Measurements from ENCODE around the gene CNNM1.

The CNNM1 gene

GRCh38 chr10:99372546-99373271, 43.6 kb downstream of the CNNM1 start:
- no peak for DNase-seq (ENCODE audit: low read depth in 2 of 2)

GRCh38 chr10:99374526-99374925, 45.4 kb downstream of the CNNM1 start:
- DNase-seq (ENCODE audit: low read depth in 2 of 2) = no peak

DNA sequence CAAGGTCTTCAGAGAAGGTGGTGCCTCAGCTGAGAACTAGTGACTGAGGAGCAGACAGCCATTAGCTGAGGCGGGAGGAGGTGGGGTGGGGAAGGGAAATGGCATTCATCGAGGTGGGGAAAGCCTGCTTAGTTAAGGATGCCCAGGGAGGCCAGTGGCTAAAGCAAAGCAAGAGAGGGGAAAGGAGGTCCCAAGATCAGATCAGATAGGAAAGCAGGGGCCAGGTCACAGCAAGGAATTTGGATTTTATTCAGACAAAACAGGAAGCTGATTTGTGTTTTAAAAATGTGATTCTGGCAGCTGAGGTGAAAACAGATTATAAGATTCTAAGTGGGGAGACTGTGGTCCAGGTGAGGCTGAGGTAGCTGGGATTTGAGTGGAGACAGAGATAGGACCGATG, 45.8 kb downstream of the CNNM1 start:
- DNase-seq (ENCODE audit: low read depth in 2 of 2) = no peak

DNA sequence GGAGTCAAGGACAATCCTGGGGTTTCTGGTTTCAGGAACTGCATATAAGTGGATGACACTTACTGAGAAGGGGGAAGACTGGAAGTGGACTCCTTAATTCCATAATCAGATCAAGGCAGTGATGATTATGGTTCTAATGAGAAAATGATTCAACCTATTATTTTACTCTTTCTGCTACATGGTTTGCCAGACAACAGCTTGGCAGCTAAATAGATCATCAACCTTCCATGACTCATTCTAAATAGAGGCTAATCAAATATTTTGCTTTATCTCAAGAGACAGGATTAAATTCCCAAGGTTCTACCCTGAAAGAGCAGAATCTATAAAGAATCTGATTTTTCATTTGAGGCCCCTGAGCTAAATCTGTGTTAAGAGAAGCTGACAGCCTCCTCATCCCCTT, 46.3 kb downstream of the CNNM1 start:
- no peak for DNase-seq (ENCODE audit: low read depth in 2 of 2)

DNA sequence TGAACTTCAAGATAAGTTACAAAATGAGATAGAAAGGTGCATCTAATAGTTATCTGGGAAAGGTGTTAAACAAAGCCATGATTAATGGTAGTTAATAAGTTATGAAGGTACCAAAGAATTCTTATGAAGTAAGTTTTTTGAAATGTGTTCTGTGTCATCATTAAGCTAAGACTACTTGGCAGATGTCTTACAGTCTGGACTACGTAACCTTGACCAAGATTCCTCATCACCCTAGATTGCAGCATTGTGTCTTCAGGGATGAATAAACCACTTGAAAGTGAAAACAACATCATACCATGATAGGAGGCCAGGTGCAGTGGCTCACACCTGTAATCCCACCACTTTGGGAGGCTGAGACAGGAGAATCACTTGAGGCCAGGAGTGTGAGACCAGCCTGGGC, 53.0 kb downstream of the CNNM1 start:
- DNase-seq (ENCODE audit: low read depth in 2 of 2) = no peak

- DNase-seq (ENCODE audit: low read depth in 2 of 2) = no peak
These were observed 57.9 kb downstream of the CNNM1 start for GRCh38 chr10:99387071-99387470.

DNA sequence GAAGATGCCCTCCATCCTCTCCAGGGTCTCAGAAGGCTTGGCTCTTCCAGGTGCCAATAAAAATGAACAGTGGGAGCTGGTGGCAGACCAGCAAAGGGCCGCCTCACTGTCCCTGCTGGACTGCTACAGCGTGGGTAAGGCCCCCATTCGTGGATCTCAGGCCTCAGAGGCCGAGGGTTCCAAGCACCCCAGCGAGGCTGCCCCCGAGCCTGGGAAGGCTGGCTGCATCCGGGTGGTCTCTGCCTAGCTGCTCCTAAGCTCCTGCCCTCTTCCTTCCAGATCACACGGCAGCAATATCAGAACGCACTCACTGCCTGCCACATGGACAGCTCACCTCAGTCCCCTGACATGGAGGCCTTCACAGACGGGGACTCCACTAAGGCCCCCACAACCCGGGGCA, 58.4 kb downstream of the CNNM1 start:
- no peak for DNase-seq (ENCODE audit: low read depth in 2 of 2)

GRCh38 chr10:99389729-99390480, 60.7 kb downstream of the CNNM1 start:
- no peak for DNase-seq (ENCODE audit: low read depth in 2 of 2)

DNA sequence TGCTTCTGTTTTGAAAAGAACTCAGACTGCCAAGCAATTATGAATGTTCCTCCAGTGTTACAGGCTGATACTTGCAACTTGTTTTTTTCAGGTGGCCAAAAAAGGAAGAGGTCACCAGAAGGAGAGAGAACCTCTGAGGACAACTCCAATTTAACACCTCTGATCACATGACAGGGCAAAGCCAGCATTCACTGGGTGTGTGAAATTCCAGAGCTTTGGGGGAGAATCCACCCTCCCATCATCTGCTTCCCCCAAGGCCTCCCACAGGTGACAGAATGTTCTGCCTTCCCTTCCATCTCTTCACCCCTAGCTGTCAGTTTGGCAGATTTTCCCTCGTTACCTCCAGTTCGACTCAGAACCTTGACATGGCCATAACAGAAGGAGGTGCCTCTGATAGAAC, 62.2 kb downstream of the CNNM1 start:
- no peak for DNase-seq (ENCODE audit: low read depth in 2 of 2)

GRCh38 chr10:99393036-99393435, 63.9 kb downstream of the CNNM1 start:
- no peak for DNase-seq (ENCODE audit: low read depth in 2 of 2)

- no peak for DNase-seq (ENCODE audit: low read depth in 2 of 2)
These were observed 64.5 kb downstream of the CNNM1 start for GRCh38 chr10:99393683-99394082.

DNA sequence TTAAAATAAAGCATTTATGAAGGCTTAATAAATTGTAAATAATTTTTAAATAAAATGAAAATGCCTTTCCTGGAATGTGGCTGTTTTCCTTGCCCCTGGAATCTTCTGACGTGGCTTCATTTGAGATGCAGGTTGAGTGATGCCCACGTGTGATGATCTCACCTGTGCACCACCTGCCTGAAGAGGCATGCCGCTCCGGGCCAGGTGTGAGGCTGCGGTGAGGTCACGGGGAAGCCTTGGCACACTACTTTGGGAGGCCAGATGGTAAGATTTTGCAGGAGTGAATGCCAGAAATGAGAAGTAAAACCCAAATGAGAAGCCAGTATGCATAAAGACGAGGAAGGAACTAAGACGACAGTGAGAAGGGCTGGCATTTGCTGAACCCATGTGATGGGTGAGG, 65.1 kb downstream of the CNNM1 start:
- no peak for DNase-seq (ENCODE audit: low read depth in 2 of 2)

DNA sequence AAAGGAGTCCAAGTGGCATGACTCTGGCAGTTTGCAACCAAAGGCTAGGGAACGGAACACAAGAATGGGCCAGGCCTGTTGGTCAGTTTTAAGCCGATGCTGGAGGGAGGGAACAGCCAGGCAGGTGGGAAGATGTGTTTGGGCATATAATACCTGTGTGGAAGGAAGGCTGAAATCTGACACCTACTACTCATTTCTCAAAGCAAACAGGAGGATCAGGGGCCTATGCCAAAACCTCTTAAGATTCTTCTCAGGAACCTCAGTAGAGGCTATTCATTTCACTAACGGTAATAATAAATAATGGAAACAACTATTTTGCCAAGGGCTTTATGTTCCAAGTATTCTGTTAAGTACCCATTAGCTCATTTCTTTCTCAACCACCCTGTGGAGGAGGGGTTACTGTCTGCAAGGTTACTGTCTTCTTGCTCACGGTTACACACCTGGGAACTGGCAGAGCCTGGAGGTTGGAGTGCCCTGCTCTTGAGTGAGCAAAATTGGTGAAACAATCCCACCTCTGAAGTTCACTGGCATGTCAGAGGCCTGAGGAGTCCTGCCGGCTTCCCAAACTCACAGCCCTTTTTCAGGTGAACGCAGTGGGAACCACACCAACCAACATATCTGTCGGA, 65.7 kb downstream of the CNNM1 start:
- DNase-seq (ENCODE audit: low read depth in 2 of 2) = no peak

- DNase-seq (ENCODE audit: low read depth in 2 of 2) = no peak
These were observed 66.7 kb downstream of the CNNM1 start for GRCh38 chr10:99395750-99396445.

- no peak for DNase-seq (ENCODE audit: low read depth in 2 of 2)
These were observed 67.3 kb downstream of the CNNM1 start for GRCh38 chr10:99396471-99396870.

DNA sequence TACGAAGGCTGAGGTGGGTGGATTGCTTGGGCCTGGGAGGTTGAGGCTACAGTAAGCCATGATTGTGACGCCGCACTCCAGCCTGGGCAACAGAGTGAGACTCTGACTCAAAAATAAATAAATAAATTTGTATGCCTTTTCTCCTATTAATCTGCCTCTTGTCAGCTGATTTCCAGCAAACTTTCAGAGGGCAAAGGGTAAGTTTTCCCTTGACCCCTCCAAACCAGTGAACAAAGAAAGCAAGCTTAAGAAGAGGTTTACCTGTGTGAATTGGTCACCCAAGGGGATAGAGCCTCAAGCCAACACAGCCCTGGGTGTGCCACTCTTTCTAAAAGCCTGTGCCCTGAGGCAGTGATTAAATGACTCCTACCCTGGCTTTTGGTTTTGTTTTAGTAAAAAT, 70.5 kb downstream of the CNNM1 start:
- DNase-seq (ENCODE audit: low read depth in 2 of 2) = no peak

DNA sequence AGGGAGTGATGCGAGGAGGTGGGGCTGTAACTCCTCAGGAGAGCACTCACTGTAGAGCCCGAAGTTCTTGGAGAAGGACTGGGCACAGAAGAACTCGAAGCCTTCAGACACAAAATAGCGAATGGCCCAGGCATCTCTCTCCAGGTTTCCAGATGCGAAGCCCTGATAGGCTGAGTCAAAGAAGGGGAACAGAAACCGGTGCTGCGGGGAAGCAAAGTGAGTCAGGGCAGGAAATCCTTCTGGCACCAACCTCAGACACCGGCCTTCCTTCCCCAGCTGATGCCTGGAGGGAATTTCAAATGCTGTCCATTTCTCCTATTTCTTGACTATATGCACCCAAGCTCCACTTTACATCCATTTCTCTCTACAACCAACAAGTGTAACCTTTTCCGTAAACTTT, 74.5 kb downstream of the CNNM1 start:
- no peak for DNase-seq (ENCODE audit: low read depth in 2 of 2)

DNA sequence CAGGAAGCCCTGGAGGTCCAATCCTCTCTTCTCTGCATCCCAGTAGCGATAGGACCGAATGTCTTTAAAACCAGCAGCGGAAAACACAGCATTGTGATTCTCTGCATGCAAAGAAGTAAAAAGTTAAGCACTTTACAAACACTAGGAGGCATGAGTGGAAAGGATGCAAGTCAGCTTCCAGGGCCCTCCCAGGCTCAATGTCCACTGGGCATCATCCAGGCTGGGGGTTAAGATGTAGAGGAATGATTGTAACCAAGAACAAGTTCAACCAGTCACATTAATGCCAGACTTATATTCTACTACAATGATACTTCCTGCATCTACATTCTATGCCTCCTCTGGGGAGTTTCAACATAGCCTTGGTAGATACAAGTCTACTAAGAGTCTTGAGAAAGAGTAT, 77.0 kb downstream of the CNNM1 start:
- no peak for DNase-seq (ENCODE audit: low read depth in 2 of 2)

- no peak for DNase-seq (ENCODE audit: low read depth in 2 of 2)
These were observed 81.0 kb downstream of the CNNM1 start for GRCh38 chr10:99410146-99410545.

GRCh38 chr10:99410876-99411275, 81.7 kb downstream of the CNNM1 start:
- no peak for DNase-seq (ENCODE audit: low read depth in 2 of 2)

- DNase-seq (ENCODE audit: low read depth in 2 of 2) = no peak
These were observed 82.4 kb downstream of the CNNM1 start for GRCh38 chr10:99411546-99411945.

- no peak for DNase-seq (ENCODE audit: low read depth in 2 of 2)
These were observed 82.9 kb downstream of the CNNM1 start for GRCh38 chr10:99412099-99412498.

Measured in stimulated activated CD8-positive, alpha-beta memory T cell treated with anti-CD3 and anti-CD28 coated beads, Interleukin-15, amount 100 ng/mL, for 4 hours (primary cell).